ENCODE results near the gene PLD4.

PLD4 gene

GRCh38 chr14:104929268-104930230 is 4.9 kb downstream of the PLD4 start:
- DNase-seq, result no peak

- no peak for DNase-seq
These were observed 6.0 kb downstream of the PLD4 start for GRCh38 chr14:104930526-104931303.

GRCh38 chr14:104931304-104931770 is 6.7 kb downstream of the PLD4 start:
- DNase-seq, result no peak

GRCh38 chr14:104931771-104932675 is 7.3 kb downstream of the PLD4 start:
- no peak for DNase-seq

GRCh38 chr14:104932676-104933631 is 8.3 kb downstream of the PLD4 start:
- peak; percentile 54 to 66 for DNase-seq

- DNase-seq, result no peak
These were observed 9.4 kb downstream of the PLD4 start for GRCh38 chr14:104933746-104934733.

- no peak for DNase-seq
These were observed 10.5 kb downstream of the PLD4 start for GRCh38 chr14:104935026-104935650.

- DNase-seq, result no peak
These were observed 11.3 kb downstream of the PLD4 start for GRCh38 chr14:104935955-104936354.

GRCh38 chr14:104936361-104937155 is 11.9 kb downstream of the PLD4 start:
- DNase-seq, result no peak

- DNase-seq, result no peak
These were observed 12.5 kb downstream of the PLD4 start for GRCh38 chr14:104937161-104937560.

GRCh38 chr14:104937694-104938365 is 13.2 kb downstream of the PLD4 start:
- DNase-seq, result no peak

- DNase-seq, result no peak
These were observed 13.8 kb downstream of the PLD4 start for GRCh38 chr14:104938436-104938835.

- DNase-seq, result no peak
These were observed 14.3 kb downstream of the PLD4 start for GRCh38 chr14:104938960-104939359.

GRCh38 chr14:104939666-104940410 is 15.2 kb downstream of the PLD4 start:
- DNase-seq, result no peak

- no peak for DNase-seq
These were observed 16.0 kb downstream of the PLD4 start for GRCh38 chr14:104940526-104941150.

GRCh38 chr14:104941508-104942365 is 17.1 kb downstream of the PLD4 start:
- DNase-seq, result no peak

All from bone marrow (tissue), 2 donors.